RWPE1 (cell line): Measurements from ENCODE around the gene HERPUD1.

Experiments
- CTCF ChIA-PET: fragments of 350-600 bp; sonication (Branson Sonifier 250); formaldehyde crosslinking; extraction: SDS; loops from one replicate; lab custom pipeline; 2021; lab: Yijun Ruan, JAX
- POLR2A ChIA-PET: fragments of 400-600 bp; formaldehyde crosslinking; extraction: SDS; loops from one replicate; lab custom pipeline; 2020; ENCODE audit warnings: antibody characterized with exemption; ENCODE audit not compliant: low non-redundant PET; lab: Yijun Ruan, JAX
- DNase-seq: peaks from one replicate; pipeline ENCODE4 v3.0.0; 2012; ENCODE audit warnings: low spot score
- H3K27ac ChIP-seq: fragments of 450-650 bp; 2 replicates; pipeline ENCODE4 v1.5.1; 2017
- CTCF ChIP-seq: fragments of 450-650 bp; conservative IDR thresholded peaks from 2 replicates; pipeline ENCODE4 v1.5.1; 2017; ENCODE audit warnings: low read depth, mild to moderate bottlenecking

HERPUD1 gene

GRCh38 chr16:56938664-56939513 is 6.9 kb downstream of the HERPUD1 start:
- no peak for TF ChIP-seq CTCF
- ChIA-PET POLR2A (interaction anchor here (0.7 to 1.0 kb wide), 2 partner anchors 50 to 78 kb away, joined by 3 to 6 read pairs; no protein-coding TSS in a partner anchor), CTCF (no interaction called here)
- DNase-seq, result no peak
- peak overlapping the region; percentile 26; the same call in 1 of the 2 replicates for H3K27ac ChIP-seq

DNA sequence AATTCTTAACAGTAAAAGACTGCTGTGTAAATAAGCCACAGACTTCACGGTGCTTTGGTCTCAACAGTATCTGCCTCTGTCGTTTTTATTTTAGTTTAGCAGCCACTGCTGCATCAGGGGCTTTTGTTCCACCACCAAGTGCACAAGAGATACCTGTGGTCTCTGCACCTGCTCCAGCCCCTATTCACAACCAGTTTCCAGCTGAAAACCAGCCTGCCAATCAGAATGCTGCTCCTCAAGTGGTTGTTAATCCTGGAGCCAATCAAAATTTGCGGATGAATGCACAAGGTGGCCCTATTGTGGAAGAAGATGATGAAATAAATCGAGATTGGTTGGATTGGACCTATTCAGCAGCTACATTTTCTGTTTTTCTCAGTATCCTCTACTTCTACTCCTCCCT is 7.9 kb downstream of the HERPUD1 start:
- DNase-seq, result no peak
- CTCF ChIA-PET, result no interaction called here
- POLR2A ChIA-PET, result no interaction called here
- H3K27ac ChIP-seq, result no peak overlapping the region
- TF ChIP-seq CTCF, result no peak

GRCh38 chr16:56941092-56941491 is 9.2 kb downstream of the HERPUD1 start:
- H3K27ac ChIP-seq, result no peak overlapping the region
- POLR2A ChIA-PET, result no interaction called here
- DNase-seq, result no peak
- CTCF ChIA-PET, result no interaction called here
- TF ChIP-seq CTCF, result no peak

GRCh38 chr16:56941856-56942331 is 10.0 kb downstream of the HERPUD1 start:
- no peak overlapping the region for H3K27ac ChIP-seq
- ChIA-PET CTCF (no interaction called here), POLR2A (no interaction called here)
- no peak for TF ChIP-seq CTCF
- no peak for DNase-seq

DNA sequence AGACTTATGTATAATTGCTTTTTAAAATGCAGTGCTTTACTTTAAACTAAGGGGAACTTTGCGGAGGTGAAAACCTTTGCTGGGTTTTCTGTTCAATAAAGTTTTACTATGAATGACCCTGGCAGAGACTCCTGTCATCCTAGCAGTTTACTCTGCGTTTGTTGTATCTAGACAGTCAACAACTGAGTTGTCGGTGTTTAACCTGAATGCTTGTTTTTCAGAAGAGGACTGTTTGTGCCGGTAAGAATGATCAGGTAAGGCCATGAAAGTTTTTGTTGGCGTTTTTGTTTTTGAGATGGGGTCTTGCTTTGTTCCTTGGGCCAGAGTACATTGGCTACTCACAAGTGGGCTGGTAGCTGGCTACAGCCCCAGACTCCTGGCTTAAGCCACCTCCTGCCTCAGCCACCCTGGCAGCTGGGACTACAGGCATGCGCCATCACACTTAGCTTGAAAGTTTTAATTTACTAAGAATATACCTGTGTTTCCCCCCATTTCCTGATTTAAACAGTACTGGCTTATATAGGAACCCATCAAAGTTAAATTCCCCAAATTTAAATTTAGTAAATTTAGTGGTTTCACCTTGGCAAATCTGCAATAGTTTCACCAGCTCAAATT is 11.9 kb downstream of the HERPUD1 start:
- no peak for DNase-seq
- ChIA-PET POLR2A (interaction anchor here (0.6 kb wide), 1 partner anchor 98 kb away, joined by 3 read pairs; no protein-coding TSS in a partner anchor), CTCF (interaction anchor here (0.6 kb wide), 2 partner anchors 27 to 72 kb away, joined by 3 read pairs; no protein-coding TSS in a partner anchor)
- no peak for TF ChIP-seq CTCF
- peak overlapping the region; percentile 40; the same call in 1 of the 2 replicates for H3K27ac ChIP-seq
